HG03097 (cell line): Measurements from ENCODE around the gene CACHD1.
"Not testable (repeated sequence)": the region's sequence is repeated elsewhere in the genome, so short reads cannot be mapped to it uniquely, and the experiment has no call there.

Source experiments
- ATAC-seq: cut with Tn5 transposase; IDR thresholded peaks from one replicate; pipeline ENCODE4 v1.9.1; 2021; ENCODE audit not compliant: unreplicated experiment, low FRiP score

Gene CACHD1

GRCh38 chr1:64578270-64578973 is 108.5 kb downstream of the CACHD1 start:
- ATAC-seq = no peak

- no peak for ATAC-seq
These were observed 109.8 kb downstream of the CACHD1 start for GRCh38 chr1:64579767-64580166.

- no peak for ATAC-seq
These were observed 111.4 kb downstream of the CACHD1 start for GRCh38 chr1:64581135-64581842.

- ATAC-seq = no peak
These were observed 111.9 kb downstream of the CACHD1 start for GRCh38 chr1:64581843-64582185.

GRCh38 chr1:64584479-64584878 is 114.5 kb downstream of the CACHD1 start:
- ATAC-seq = no peak

GRCh38 chr1:64588876-64589275 is 118.9 kb downstream of the CACHD1 start:
- no peak for ATAC-seq

- no peak for ATAC-seq
These were observed 120.4 kb downstream of the CACHD1 start for GRCh38 chr1:64590316-64590715.

- no peak for ATAC-seq
These were observed 124.5 kb downstream of the CACHD1 start for GRCh38 chr1:64594446-64594845.

GRCh38 chr1:64595871-64596515 is 126.1 kb downstream of the CACHD1 start:
- no peak for ATAC-seq

- ATAC-seq = no peak
These were observed 127.2 kb downstream of the CACHD1 start for GRCh38 chr1:64597113-64597512.

- no peak for ATAC-seq
These were observed 128.2 kb downstream of the CACHD1 start for GRCh38 chr1:64598100-64598571.

GRCh38 chr1:64599242-64599641 is 129.3 kb downstream of the CACHD1 start:
- ATAC-seq = no peak

- no peak for ATAC-seq
These were observed 131.3 kb downstream of the CACHD1 start for GRCh38 chr1:64601207-64601606.

GRCh38 chr1:64608005-64608650 is 138.2 kb downstream of the CACHD1 start:
- ATAC-seq = no peak

GRCh38 chr1:64608651-64609048 is 138.7 kb downstream of the CACHD1 start:
- no peak for ATAC-seq

GRCh38 chr1:64610950-64611349 is 141.0 kb downstream of the CACHD1 start:
- not testable (repeated sequence) for ATAC-seq

- ATAC-seq = no peak
These were observed 146.1 kb downstream of the CACHD1 start for GRCh38 chr1:64616039-64616438.

GRCh38 chr1:64623750-64624191 is 153.8 kb downstream of the CACHD1 start:
- no peak for ATAC-seq

- ATAC-seq = no peak
These were observed 154.3 kb downstream of the CACHD1 start for GRCh38 chr1:64624218-64624713.

- no peak for ATAC-seq
These were observed 154.9 kb downstream of the CACHD1 start for GRCh38 chr1:64624808-64625207.

- ATAC-seq = no peak
These were observed 160.7 kb downstream of the CACHD1 start for GRCh38 chr1:64630611-64631010.
